ELF-1 (cell line): ENCODE data around the gene RFPL4A.
"Not testable (repeated sequence)": the region's sequence is repeated elsewhere in the genome, so short reads cannot be mapped to it uniquely, and the experiment has no call there.

Experiments
- DNase-seq: peaks from one replicate; pipeline ENCODE4 v3.0.0-alpha.2; 2016; ENCODE audit warnings: low read depth, low spot score

Gene RFPL4A

GRCh38 chr19:55758797-55759196 lies at the start of gene RFPL4A:
Gene RFPL4A (plus strand): TSS chr19:55759097. CDS start chr19:55761801, 2,704 bp downstream.
- DNase-seq = not testable (repeated sequence)

DNA sequence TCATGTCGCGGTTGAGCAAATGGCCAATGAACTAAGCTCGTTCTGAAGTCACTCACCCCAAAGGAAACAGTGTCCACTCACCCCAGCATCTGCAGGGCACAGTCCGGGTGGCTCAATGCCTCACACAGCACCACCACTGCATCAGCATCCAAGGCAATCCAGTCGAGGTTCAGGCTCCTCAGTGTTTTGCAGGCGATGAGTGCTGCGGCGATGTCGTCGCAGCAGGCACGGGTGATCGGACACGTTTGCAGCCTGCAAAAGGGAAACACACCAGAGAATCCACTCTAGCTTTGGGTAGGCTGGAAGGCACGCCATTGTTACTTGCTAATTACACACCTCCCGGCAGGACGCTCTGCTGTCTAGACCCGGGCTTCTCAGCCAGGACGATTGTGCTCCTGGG lies 47.2 kb upstream of the RFPL4A start:
- peak; percentile 27 for DNase-seq

DNA sequence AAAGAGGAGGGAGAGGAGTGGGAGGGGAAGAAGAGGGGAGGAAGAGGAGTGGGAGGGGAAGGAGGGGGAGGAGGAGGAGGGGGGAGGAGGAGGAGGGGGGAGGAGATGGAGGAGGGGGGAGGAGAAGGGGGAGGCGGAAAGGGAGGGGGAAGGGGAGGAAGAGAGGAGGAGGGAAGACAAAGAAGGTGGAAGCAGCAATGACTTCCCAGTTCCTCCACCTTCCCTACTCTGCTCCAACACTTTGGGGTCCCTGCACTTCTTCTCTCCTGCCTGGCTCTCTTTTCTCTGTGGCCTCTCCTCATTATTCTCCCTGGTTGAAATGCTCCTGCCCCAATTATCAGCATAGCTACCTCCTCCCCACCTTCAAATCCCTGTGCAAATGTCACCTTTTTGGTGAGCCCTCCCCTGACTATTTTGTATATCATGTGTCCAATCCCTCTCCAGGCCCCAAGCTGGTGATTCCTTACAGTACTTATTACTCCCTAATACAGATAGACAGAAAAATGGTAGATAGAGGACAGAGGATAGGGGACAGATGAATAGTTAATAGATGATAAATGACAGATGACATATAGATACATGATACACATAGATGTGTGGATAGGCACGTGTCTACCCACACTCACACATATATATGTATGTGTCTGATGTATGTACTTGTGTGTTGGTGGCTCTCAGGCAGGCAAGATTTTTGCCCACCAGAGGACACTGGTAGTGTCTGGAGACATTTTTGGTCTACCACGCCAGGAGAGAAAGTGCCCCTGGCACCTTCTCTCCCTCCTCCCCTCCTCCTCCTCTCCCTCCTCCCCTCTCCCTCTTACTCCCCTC lies 45.9 kb upstream of the RFPL4A start:
- no peak for DNase-seq

GRCh38 chr19:55716531-55716930 lies 42.4 kb upstream of the RFPL4A start:
- DNase-seq = no peak

DNA sequence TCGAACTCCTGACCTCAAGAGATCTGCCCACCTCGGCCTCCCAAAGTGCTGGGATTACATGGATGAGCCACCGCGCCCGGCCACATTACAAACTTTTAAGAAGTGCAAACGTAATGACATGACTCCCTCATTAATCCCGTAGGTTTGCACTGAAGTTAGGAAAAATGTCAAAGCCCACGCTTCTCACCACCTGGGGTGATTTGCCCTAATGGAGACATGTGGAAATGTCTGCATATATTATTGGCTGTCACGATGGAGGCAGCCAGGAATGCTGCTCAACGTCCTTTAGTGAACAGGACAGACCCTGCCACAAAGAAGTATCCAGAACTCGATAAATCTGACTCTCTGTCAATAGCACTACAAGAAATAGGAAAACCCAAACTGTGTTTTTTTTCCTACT lies 41.6 kb upstream of the RFPL4A start:
- no peak for DNase-seq

DNA sequence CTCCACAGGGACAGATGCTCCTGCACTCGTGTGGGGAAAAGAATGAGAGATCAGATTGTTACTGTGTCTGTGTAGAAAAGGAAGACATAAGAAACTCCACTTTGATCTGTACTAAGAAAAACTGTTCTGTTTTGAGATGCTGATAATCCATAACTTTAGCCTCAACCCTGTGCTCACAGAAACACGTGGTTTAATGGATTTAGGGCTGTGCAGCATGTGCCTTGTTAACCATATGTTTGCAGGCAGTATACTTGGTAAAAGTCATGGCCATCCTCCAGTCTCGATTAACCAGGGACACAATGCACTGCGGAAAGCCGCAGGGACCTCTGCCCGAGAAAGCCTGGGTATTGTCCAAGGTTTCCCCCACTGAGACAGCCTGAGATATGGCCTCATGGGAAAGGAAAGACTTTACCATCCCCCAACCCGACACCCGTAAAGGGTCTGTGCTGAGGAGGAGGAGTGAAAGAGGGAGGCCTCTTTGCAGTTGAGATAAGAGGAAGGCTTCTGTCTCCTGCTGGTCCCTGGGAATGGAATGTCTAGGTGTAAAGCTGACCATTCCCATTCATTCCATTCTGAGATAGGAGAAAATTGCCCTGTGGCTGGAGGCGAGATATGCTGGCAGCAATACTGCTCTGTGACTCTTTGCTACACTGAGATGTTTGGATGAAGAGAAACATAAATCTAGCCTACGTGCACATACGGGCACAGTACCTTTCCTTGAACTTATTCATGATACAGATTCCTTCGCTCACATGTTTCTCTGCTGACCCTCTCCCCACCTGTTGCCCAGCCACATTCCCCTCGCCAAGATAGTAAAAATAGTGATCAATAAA lies 40.8 kb upstream of the RFPL4A start:
- DNase-seq = peak; percentile 58

- DNase-seq = no peak
These were observed 38.6 kb upstream of the RFPL4A start for GRCh38 chr19:55720214-55720746.

GRCh38 chr19:55720801-55721200 lies 38.1 kb upstream of the RFPL4A start:
- DNase-seq = no peak

DNA sequence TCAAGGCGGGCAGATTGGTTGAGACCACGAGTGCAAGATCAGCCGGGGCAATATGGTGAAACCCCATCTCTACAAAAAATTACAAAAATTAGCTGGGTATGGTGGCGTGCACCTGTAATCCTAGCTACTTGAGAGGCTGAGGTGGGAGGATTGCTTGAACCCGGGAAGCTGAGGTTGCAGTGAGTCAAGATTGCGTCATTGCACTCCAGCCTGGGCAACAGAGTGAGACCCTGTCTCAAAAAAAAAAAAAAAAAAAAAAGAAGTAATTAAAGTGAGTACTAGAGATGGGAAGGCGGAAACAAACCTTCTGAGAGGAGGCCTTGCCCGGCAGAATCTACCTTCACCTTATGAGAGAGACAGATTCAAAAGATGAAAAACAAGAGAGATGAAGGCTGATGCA lies 35.4 kb upstream of the RFPL4A start:
- DNase-seq = no peak

DNA sequence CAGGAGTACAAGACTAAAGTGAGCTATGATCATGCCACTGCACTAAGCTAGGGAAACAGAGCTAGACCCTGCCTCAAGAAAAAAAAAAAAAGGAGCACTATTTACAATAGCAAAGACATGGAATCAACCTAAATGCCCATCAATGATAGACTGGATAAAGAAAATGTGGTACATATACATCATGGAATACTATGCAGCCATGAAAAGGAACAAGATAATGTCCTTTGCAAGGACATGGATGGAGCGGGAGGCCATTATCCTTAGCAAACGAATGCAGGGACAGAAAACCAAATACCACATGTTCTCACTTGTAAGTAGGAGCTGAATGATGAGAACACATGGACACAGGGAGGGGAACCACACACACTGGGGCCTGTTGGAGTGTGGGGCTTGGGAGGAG lies 28.5 kb upstream of the RFPL4A start:
- DNase-seq = not testable (repeated sequence)

DNA sequence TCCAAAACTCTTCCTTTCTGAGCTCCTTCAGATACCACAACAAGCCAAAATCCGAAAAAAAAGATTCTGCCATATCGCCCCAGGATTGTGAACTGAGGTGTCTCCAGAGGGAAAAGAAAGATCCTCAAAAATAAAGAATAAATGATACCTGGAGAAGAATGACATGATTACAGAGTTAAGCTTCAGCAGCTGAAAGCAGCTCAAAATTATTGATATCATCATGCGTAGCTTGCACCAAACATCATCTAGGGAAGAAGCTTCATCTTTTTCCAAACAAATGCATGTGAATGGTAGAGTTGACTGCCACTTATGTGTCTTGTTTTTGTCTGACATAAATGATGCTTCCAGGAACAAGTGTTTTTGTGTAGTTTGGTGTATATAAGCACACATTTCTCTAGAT lies 20.6 kb upstream of the RFPL4A start, which contains the start of gene NLRP9:
NLRP9 (minus strand) TSS at position 101 of the 400 bp plus-strand sequence; CDS start at position 73, 28 bp downstream.
- no peak for DNase-seq

GRCh38 chr19:55750715-55751114 lies 8.2 kb upstream of the RFPL4A start:
- DNase-seq = no peak

DNA sequence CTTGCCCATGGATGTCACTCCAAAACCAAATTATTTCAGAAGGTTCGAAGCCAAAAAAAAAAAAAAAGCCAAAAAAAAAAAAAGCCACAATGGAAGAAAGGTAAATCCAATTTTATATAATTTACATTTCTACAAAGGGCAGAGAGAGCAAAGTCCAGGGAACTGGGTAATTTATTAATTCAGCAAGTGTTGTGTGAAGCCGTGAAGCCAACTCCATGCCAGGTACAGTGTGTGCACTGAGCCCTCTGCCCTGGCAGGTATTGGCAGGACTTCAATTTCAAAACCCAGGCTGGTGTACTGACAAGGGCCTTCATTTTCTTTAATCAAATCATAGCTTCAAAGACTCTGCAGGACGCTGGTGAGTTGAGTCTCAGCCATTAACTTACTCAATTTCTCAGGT lies 5.5 kb upstream of the RFPL4A start:
- no peak for DNase-seq

DNA sequence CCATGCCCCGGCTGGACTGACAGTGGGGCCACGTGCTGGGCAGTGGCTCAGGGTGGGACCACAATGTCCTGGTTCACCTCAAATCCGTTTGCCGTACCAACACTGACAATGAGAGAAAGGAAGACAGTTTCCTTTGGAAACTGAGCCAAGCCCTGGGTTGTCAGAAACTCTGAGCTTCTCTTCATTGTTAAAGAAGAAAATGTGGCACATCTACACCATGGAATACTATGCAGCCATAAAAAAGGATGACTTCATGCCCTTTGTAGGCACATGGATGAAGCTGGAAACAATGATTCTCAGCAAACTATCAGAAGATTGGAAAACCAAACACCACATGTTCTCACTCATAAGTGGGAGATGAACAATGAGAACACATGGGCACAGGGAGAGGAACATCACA lies 2.1 kb upstream of the RFPL4A start:
- not testable (repeated sequence) for DNase-seq

- no peak for DNase-seq
These were observed 7.6 kb downstream of the RFPL4A start for GRCh38 chr19:55766466-55766865.

GRCh38 chr19:55768818-55769217 lies 9.9 kb downstream of the RFPL4A start, which contains the start of gene RFPL4AL1:
Gene RFPL4AL1 (plus strand): TSS chr19:55769118. CDS start chr19:55771805, 2,687 bp downstream.
- DNase-seq = not testable (repeated sequence)

DNA sequence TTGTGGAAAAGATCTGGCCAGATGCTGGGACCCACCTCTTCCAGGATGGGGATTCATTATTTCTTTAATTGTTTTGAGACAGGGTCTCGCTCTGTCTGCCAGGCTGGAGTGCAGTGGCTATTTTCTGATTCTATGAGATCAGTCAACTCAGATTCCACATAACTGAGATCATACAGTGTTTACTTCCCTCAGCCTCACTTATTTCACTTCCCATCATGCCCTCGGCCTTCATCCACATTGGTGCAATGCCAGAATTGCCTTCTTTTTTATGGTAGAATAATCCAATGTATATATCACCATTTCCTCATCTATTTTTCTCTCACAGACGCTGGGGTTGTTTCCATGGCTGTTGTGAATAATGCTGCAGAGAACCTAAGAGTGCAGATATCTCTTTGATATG lies 10.7 kb downstream of the RFPL4A start:
- not testable (repeated sequence) for DNase-seq

GRCh38 chr19:55777528-55777927 lies 18.6 kb downstream of the RFPL4A start:
- DNase-seq = peak; percentile 14

DNA sequence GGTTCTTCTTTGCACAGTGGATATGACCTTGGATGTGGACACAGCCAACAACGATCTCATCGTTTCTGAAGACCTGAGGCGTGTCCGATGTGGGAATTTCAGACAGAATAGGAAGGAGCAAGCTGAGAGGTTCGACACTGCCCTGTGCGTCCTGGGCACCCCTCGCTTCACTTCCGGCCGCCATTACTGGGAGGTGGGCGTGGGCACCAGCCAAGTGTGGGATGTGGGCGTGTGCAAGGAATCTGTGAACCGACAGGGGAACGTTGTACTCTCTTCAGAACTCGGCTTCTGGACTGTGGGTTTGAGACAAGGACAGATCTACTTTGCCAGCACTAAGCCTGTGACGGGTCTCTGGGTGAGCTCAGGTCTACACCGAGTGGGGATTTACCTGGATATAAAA lies 19.4 kb downstream of the RFPL4A start:
- no peak for DNase-seq

GRCh38 chr19:55781112-55781511 lies 22.2 kb downstream of the RFPL4A start:
- no peak for DNase-seq

- no peak for DNase-seq
These were observed 36.1 kb downstream of the RFPL4A start for GRCh38 chr19:55795021-55795420.

DNA sequence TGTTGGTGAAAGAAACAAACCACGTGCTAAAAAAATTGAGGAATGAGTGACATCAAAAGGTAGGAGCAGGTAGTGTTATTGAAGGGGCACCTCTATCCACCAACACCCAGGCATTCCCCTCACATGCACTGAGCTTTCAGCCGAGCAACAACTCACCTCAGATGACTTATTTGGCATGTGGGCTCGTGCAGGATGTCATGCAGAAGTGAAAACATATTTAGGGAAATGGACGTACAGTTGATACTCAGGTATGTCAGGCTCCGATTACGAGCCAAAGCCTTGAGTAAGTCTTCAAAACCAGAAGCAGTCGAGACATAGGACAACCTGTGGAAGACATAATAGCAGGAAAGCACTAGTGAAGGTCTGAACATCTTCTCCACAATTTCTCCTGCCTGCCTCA lies 42.5 kb downstream of the RFPL4A start:
- no peak for DNase-seq
